ENCODE measurements around the gene ZMYM2. TPM values are rescaled to one million over a fixed set of nuclear protein-coding genes. Genes with fewer than 3 reads are reported as not detected.
A peak's percentile ranks its signal among the peaks of the same experiment; 100 is the strongest.

The ZMYM2 gene
- total and polyA plus RNA-seq, 8 donors = 10.1 to 42.6 (median 26.5) TPM

GRCh38 chr13:19950374-19950773 is 8.2 kb upstream of the ZMYM2 start:
- no peak overlapping the region for H3K27ac ChIP-seq
- H3K27me3 ChIP-seq = no peaks in the 10 kb centered on the region
- WGBS, 2 donors = 74 to 82% methylated on average over 7 of the region's 7 CpGs
- DNase-seq (no peak), ATAC-seq (no peak), FAIRE-seq (no peak)
- no peak for TF ChIP-seq CTCF (IDR thresholded peaks at IDR 0.05)
- H3K4me3 ChIP-seq = no peak overlapping the region
- no peaks in the 10 kb centered on the region for H3K4me1 ChIP-seq
- intact Hi-C loops (cut with DNase I) = no loop called here
- no peaks in the 10 kb centered on the region for H3K9me3 ChIP-seq
- no peaks in the 10 kb centered on the region for H3K36me3 ChIP-seq

GRCh38 chr13:19952850-19953249 is 5.7 kb upstream of the ZMYM2 start:
- Histone ChIP-seq H3K27me3 (no peaks in the 10 kb centered on the region), H3K36me3 (no peaks in the 10 kb centered on the region), H3K9me3 (no peaks in the 10 kb centered on the region), H3K4me3 (no peak overlapping the region), H3K27ac (no peak overlapping the region), H3K4me1 (no peaks in the 10 kb centered on the region)
- ATAC-seq (no peak), FAIRE-seq (no peak), DNase-seq (no peak)
- TF ChIP-seq CTCF (IDR thresholded peaks at IDR 0.05) = no peak
- intact Hi-C loops (cut with DNase I) = no loop called here

GRCh38 chr13:19955873-19956559 is 2.5 kb upstream of the ZMYM2 start:
- WGBS, 2 donors = 89 to 96% methylated on average over 4 of the region's 4 CpGs
- H3K27me3 ChIP-seq = no peaks in the 10 kb centered on the region
- no peak overlapping the region for H3K27ac ChIP-seq
- no peak for ATAC-seq
- intact Hi-C loops (cut with DNase I) = no loop called here
- FAIRE-seq = no peak
- DNase-seq = no peak
- H3K9me3 ChIP-seq = no peaks in the 10 kb centered on the region
- TF ChIP-seq CTCF (IDR thresholded peaks at IDR 0.05) = no peak
- H3K36me3 ChIP-seq = no peaks in the 10 kb centered on the region
- H3K4me1 ChIP-seq = peaks cover 7 to 9% (median 9%) of the 10 kb centered on the region in 3 donors
- no peak overlapping the region for H3K4me3 ChIP-seq

- DNase-seq (peak; percentile 54 to 86 (median 74)), ATAC-seq (peak; percentile 7 to 16 (median 12)), FAIRE-seq (peak; percentile 90)
- H3K27ac ChIP-seq = peak overlapping the region; percentile 88 to 99 (median 97)
- H3K36me3 ChIP-seq = peaks cover 0 to 6% (median 0%) of the 10 kb centered on the region in 3 donors
- H3K27me3 ChIP-seq = no peaks in the 10 kb centered on the region
- H3K4me3 ChIP-seq = peak overlapping the region; percentile 37 to 82 (median 70)
- H3K4me1 ChIP-seq = peaks cover 18 to 23% (median 23%) of the 10 kb centered on the region in 3 donors
- intact Hi-C loops (cut with DNase I) = no loop called here
- 3 to 5% methylated on average over 53 to 65 of the region's 65 CpGs for WGBS, 2 donors
- H3K9me3 ChIP-seq = no peaks in the 10 kb centered on the region
- TF ChIP-seq CTCF (IDR thresholded peaks at IDR 0.05) = peak; percentile 53 to 69 (median 68)
Measured at GRCh38 chr13:19957320-19958154, 990 bp upstream of the ZMYM2 start.
